HFFc6 (cell line): Measurements from ENCODE around the gene DLG2. TPM values are rescaled to one million over a fixed set of nuclear protein-coding genes. Genes with fewer than 3 reads are reported as not detected.

Experiments
- DNase-seq: peaks from one replicate; pipeline ENCODE4 v3.0.0-alpha.2; 2018
- H3K27ac Mint-ChIP-seq: 2 replicates; pipeline ENCODE4 v1.8.0; 2020; ENCODE audit warnings: mild to moderate bottlenecking, mixed read lengths
- H3K27me3 Mint-ChIP-seq: 2 replicates; pipeline ENCODE4 v1.8.0; 2021; ENCODE audit warnings: mild to moderate bottlenecking, moderate library complexity, mixed read lengths; ENCODE audit not compliant: insufficient read depth
- H3K36me3 Mint-ChIP-seq: 2 replicates; pipeline ENCODE4 v1.8.0; 2021; ENCODE audit warnings: low read depth, mixed read lengths
- H3K4me1 Mint-ChIP-seq: 2 replicates; pipeline ENCODE4 v1.8.0; 2020; ENCODE audit warnings: low read depth, mixed read lengths
- H3K4me3 Mint-ChIP-seq: 2 replicates; pipeline ENCODE4 v1.8.0; 2020; ENCODE audit warnings: mild to moderate bottlenecking, moderate library complexity, mixed read lengths
- H3K9me3 Mint-ChIP-seq: 2 replicates; pipeline ENCODE4 v1.8.0; 2020; ENCODE audit warnings: mild to moderate bottlenecking, mixed read lengths
- total RNA-seq, 6 experiments: library from RNA; stranded (reverse); fragmentation: NEBNext Ultra II Directional; extraction: Animal tissue kit (Norgen Biotek cat#: 25700); gene quantifications; 2 replicates in 1 of 6; 3 replicates in 5 of 6; pipeline ENCODE4 v1.2.3, GENCODE V29; 2021
- TF ChIP-seq, protein P1 (sequence below): fragments of 200-600 bp; sonication (generic); IDR thresholded peaks from 2 replicates; pipeline ENCODE4 v1.5.0; 2021; ENCODE audit warnings: antibody characterized with exemption, mild to moderate bottlenecking

DLG2 gene
- total RNA-seq, 6 experiments from 2014 or later, result 0.39 to 1.00 (median 0.80) TPM; not detected in 1

DNA sequence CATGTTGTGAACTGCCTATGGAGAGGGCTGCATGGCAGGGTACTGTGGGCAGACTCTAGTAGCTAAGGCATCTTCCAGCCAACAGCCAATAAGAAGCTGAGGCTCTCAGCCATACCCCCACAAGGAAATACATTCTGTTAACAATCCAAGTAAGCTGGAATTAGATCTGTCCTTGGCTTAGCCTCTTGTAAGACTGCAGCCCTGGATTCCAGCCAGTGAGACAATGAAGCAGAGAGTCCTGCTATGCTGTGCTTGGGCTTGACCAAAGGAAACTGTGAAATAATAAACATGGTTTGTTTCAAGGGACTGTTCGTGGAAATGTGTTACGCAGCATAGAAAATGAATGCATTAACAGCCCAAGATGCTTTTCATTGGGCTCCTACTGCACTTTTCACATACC is 1243.6 kb downstream of the DLG2 start:
- H3K27me3 Mint-ChIP-seq, result no peaks in the 10 kb centered on the region
- H3K27ac Mint-ChIP-seq, result no peak overlapping the region
- no peaks in the 10 kb centered on the region for H3K4me1 Mint-ChIP-seq
- no peaks in the 10 kb centered on the region for H3K36me3 Mint-ChIP-seq
- TF ChIP-seq, protein P1, sequence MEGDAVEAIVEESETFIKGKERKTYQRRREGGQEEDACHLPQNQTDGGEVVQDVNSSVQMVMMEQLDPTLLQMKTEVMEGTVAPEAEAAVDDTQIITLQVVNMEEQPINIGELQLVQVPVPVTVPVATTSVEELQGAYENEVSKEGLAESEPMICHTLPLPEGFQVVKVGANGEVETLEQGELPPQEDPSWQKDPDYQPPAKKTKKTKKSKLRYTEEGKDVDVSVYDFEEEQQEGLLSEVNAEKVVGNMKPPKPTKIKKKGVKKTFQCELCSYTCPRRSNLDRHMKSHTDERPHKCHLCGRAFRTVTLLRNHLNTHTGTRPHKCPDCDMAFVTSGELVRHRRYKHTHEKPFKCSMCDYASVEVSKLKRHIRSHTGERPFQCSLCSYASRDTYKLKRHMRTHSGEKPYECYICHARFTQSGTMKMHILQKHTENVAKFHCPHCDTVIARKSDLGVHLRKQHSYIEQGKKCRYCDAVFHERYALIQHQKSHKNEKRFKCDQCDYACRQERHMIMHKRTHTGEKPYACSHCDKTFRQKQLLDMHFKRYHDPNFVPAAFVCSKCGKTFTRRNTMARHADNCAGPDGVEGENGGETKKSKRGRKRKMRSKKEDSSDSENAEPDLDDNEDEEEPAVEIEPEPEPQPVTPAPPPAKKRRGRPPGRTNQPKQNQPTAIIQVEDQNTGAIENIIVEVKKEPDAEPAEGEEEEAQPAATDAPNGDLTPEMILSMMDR, result no peak
- H3K4me3 Mint-ChIP-seq, result no peak overlapping the region
- DNase-seq, result no peak
- peaks cover 18% of the 10 kb centered on the region for H3K9me3 Mint-ChIP-seq

DNA sequence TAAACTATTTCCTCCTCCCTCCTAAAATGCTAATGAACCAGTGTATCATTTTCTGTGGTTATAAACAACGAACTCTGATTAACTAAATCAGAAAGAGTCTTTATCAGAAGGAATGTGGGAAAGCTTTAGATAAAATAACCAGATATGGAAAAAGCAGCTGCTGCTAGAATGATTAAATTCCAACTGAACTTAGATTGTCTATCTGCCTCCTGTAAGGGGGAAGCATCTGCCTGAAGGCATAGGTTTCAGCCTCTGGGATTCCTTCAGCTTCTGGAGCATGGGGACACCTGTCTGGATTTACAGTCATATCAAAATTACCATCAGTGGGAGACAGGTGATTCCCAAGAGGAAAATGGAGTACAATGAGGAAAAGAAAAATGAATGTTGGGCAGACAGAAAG is 1245.5 kb downstream of the DLG2 start:
- Mint-ChIP-seq H3K4me3 (no peak overlapping the region), H3K4me1 (no peaks in the 10 kb centered on the region), H3K27me3 (no peaks in the 10 kb centered on the region), H3K36me3 (no peaks in the 10 kb centered on the region), H3K27ac (no peak overlapping the region), H3K9me3 (peaks cover 13% of the 10 kb centered on the region)
- TF ChIP-seq, protein P1, result no peak
- DNase-seq, result no peak

DNA sequence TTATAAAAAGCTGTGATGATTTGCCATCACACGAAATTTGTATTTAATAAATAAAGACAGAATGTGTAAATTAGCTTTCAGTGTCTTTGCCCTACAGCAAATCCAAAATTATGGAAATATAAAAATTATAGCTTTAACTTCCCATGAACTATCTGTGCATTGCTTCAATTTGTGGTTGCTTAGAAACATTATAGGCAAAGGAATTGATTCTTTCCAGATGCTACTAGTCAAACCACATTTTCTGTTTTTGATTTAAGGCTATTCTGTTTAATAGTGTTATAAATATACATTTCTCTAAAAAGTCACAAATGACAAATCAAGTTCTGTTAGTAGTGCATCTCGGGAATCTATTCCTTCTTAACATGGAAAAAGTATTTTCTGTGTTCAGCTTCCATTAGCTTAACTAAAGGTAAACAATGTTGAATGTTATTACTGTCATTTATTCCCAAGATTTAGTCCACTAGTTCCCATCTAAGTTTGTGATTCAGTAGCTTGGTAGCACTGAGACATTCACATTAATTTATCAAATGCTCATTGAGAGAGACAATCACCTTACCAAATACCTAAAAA is 1254.7 kb downstream of the DLG2 start:
- H3K9me3 Mint-ChIP-seq, result peaks cover 29% of the 10 kb centered on the region
- no peak overlapping the region for H3K4me3 Mint-ChIP-seq
- DNase-seq, result no peak
- H3K4me1 Mint-ChIP-seq, result no peaks in the 10 kb centered on the region
- no peaks in the 10 kb centered on the region for H3K27me3 Mint-ChIP-seq
- no peaks in the 10 kb centered on the region for H3K36me3 Mint-ChIP-seq
- H3K27ac Mint-ChIP-seq, result no peak overlapping the region
- TF ChIP-seq, protein P1, result no peak

DNA sequence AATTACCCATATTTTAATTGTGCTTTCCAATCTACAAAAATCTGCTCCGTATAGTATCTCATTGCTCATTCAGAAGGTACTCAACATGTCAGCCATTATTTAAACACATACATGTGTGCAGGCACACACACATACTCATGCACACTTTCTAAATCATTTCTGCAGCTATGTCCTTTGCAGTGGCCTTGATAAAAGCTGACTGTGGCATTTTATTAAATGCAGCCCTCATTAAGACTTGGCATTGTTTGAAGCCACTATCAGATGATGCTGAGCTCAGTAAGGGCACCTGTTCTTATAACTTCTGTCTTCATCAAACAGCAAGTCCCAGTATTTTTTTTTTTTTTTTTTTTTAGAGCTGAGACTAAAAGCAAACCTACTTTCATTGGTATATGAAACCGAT is 1269.1 kb downstream of the DLG2 start:
- Mint-ChIP-seq H3K9me3 (peaks cover 29% of the 10 kb centered on the region), H3K4me3 (no peak overlapping the region), H3K4me1 (no peaks in the 10 kb centered on the region), H3K27me3 (no peaks in the 10 kb centered on the region), H3K27ac (no peak overlapping the region), H3K36me3 (no peaks in the 10 kb centered on the region)
- no peak for DNase-seq
- TF ChIP-seq, protein P1, result no peak

DNA sequence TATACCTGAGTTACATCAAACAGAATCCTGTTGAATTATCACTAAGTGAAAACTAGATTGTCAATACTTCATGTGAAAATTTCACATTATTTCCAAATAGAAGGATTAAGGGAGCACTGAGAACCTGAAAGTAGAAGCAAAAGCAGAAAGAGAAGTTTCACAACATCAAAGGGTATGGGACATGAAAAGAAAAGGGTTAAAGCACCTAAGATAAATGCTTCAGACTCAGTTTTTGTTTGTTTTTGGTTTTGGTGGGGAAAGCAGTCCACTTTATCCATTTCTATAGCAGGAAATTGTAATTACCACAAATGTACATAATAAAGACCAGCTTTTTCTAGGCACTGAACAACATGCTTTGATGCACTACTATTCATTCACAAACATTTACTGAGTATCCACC is 1271.2 kb downstream of the DLG2 start:
- Mint-ChIP-seq H3K4me1 (no peaks in the 10 kb centered on the region), H3K4me3 (no peak overlapping the region), H3K27me3 (no peaks in the 10 kb centered on the region), H3K9me3 (peaks cover 28% of the 10 kb centered on the region), H3K36me3 (no peaks in the 10 kb centered on the region), H3K27ac (no peak overlapping the region)
- no peak for DNase-seq
- TF ChIP-seq, protein P1, result no peak

DNA sequence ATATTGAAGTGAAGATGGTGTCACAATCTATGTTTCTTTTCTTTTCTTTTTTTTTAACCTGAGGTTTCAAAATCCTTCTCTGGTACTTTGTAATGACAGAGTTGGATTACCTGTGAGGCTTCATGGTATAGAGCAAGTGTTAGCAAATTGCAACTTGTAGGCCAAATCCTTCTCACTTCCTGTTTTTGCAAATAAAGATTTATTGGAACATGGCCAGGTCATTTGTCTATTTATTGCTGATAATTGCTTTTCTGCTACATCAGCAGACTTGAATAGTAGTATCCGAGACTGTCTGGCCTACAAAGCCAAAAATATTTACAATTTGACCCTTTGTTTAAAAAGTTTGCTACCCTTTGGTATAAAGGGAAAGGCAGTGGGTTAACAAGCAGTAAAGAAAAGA is 1281.5 kb downstream of the DLG2 start:
- Mint-ChIP-seq H3K4me3 (no peak overlapping the region), H3K27me3 (no peaks in the 10 kb centered on the region), H3K4me1 (no peaks in the 10 kb centered on the region), H3K27ac (no peak overlapping the region), H3K36me3 (no peaks in the 10 kb centered on the region), H3K9me3 (peaks cover 9% of the 10 kb centered on the region)
- TF ChIP-seq, protein P1, result no peak
- DNase-seq, result no peak
